Measurements from ENCODE around the gene HSF5. TPM values are rescaled to one million over a fixed set of nuclear protein-coding genes. Genes with fewer than 3 reads are reported as not detected.

Gene HSF5
- total and polyA plus RNA-seq, 2 of the 4 experiments (the other 2 are of a cell fraction) = not detected

GRCh38 chr17:58391302-58391984 is 96.8 kb downstream of the HSF5 start:
- H3K14ac ChIP-seq (replicated peaks; ENCODE audit: low read depth, low read length) = no peak overlapping the region
- H2AFZ ChIP-seq (replicated peaks; ENCODE audit: low read length, poor library complexity) = peak overlapping the region; percentile 19
- H3K79me1 ChIP-seq (ENCODE audit: low read depth in 1 of 2, low read length in 2 of 2) = no peaks in the 10 kb centered on the region
- peaks cover 13% of the 10 kb centered on the region for H3K27me3 ChIP-seq (ENCODE audit: control insufficient read depth, insufficient read depth, low read length)
- no peak overlapping the region for H4K5ac ChIP-seq (ENCODE audit: low read depth, low read length)
- H3K4ac ChIP-seq (ENCODE audit: low read depth, low read length) = no peak overlapping the region
- DNase-seq = no peak
- no TSS peak for BruUV-seq (replicated peaks)
- H3K4me1 ChIP-seq (ENCODE audit: control insufficient read depth, insufficient read depth, low read length) = no peaks in the 10 kb centered on the region
- no peak overlapping the region for H2BK20ac ChIP-seq (ENCODE audit: low read depth, low read length)
- H4K91ac ChIP-seq (ENCODE audit: insufficient read depth, low read depth, low read length) = no peak overlapping the region
- H3K9me1 ChIP-seq (ENCODE audit: insufficient read depth, low read length) = no peaks in the 10 kb centered on the region
- no peak overlapping the region for H2AK5ac ChIP-seq (ENCODE audit: low read depth, low read length)
- dilution Hi-C loops (cut with HindIII; ENCODE audit: low sequenced_read_pairs, unreplicated experiment) (no loop called here), intact Hi-C loops (cut with micrococcal nuclease) (no loop called here), in situ Hi-C loops (cut with MboI; ENCODE audit: low sequenced_read_pairs) (no loop called here)
- WGBS, 2 experiments (ENCODE audit: extremely low coverage in 2 of 2, insufficient read length in 1 of 2) = no CpG with 5 or more reads among the region's 10 CpGs
- no peak overlapping the region for H2BK5ac ChIP-seq (ENCODE audit: low read depth, low read length, poor library complexity, severe bottlenecking)
- no peak overlapping the region for H2AK9ac ChIP-seq (replicated peaks; ENCODE audit: low read depth, low read length, poor library complexity)
- ChIA-PET POLR2A (ENCODE audit: unreplicated experiment) (no interaction called here), CTCF (interaction anchor here (0.9 kb wide), 2 partner anchors 25 to 26 kb away, joined by 3 read pairs; partner anchors contain the start of gene RNF43)
- H3K18ac ChIP-seq (ENCODE audit: low read depth, low read length) = no peak overlapping the region
- no peak overlapping the region for H3K4me3 ChIP-seq (ENCODE audit: insufficient read depth, low read depth, low read length)
- H3K9ac ChIP-seq (ENCODE audit: low read depth, low read length) = no peak overlapping the region
- no peak overlapping the region for H3K56ac ChIP-seq (ENCODE audit: extremely low read depth, insufficient read depth, low read length)
- TF ChIP-seq BHLHE40 (IDR thresholded peaks at IDR 0.05; ENCODE audit: low read depth, low read length) (no peak), CEBPB (IDR thresholded peaks at IDR 0.05; ENCODE audit: low read depth, low read length) (no peak)
- TF ChIP-seq, protein P1, sequence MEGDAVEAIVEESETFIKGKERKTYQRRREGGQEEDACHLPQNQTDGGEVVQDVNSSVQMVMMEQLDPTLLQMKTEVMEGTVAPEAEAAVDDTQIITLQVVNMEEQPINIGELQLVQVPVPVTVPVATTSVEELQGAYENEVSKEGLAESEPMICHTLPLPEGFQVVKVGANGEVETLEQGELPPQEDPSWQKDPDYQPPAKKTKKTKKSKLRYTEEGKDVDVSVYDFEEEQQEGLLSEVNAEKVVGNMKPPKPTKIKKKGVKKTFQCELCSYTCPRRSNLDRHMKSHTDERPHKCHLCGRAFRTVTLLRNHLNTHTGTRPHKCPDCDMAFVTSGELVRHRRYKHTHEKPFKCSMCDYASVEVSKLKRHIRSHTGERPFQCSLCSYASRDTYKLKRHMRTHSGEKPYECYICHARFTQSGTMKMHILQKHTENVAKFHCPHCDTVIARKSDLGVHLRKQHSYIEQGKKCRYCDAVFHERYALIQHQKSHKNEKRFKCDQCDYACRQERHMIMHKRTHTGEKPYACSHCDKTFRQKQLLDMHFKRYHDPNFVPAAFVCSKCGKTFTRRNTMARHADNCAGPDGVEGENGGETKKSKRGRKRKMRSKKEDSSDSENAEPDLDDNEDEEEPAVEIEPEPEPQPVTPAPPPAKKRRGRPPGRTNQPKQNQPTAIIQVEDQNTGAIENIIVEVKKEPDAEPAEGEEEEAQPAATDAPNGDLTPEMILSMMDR (conservative IDR thresholded peaks at IDR 0.05; ENCODE audit: low read depth, low read length) = no peak
- no peak for ATAC-seq (ENCODE audit: low read depth)
- H4K20me1 ChIP-seq (ENCODE audit: insufficient read depth, low read length) = no peaks in the 10 kb centered on the region
- H3K4me2 ChIP-seq (ENCODE audit: low read depth, low read length) = no peak overlapping the region
- no peaks in the 10 kb centered on the region for H3K36me3 ChIP-seq (ENCODE audit: control insufficient read depth, insufficient read depth, low read length)
- H3K9me3 ChIP-seq (ENCODE audit: control insufficient read depth, insufficient read depth, low read length) = no peaks in the 10 kb centered on the region
- H2BK120ac ChIP-seq (ENCODE audit: low read depth, low read length) = no peak overlapping the region
- H3K23ac ChIP-seq (ENCODE audit: low read depth, low read length) = no peak overlapping the region
- H3K27ac ChIP-seq (ENCODE audit: insufficient read depth, low read length) = no peak overlapping the region
- H2BK15ac ChIP-seq (ENCODE audit: low read depth, low read length) = no peak overlapping the region
- no peak overlapping the region for H4K8ac ChIP-seq (ENCODE audit: low read depth in 2 of 2, low read length in 2 of 2)

Data from IMR-90 (cell line).